ENCODE results near the gene UBQLN1.

DNA sequence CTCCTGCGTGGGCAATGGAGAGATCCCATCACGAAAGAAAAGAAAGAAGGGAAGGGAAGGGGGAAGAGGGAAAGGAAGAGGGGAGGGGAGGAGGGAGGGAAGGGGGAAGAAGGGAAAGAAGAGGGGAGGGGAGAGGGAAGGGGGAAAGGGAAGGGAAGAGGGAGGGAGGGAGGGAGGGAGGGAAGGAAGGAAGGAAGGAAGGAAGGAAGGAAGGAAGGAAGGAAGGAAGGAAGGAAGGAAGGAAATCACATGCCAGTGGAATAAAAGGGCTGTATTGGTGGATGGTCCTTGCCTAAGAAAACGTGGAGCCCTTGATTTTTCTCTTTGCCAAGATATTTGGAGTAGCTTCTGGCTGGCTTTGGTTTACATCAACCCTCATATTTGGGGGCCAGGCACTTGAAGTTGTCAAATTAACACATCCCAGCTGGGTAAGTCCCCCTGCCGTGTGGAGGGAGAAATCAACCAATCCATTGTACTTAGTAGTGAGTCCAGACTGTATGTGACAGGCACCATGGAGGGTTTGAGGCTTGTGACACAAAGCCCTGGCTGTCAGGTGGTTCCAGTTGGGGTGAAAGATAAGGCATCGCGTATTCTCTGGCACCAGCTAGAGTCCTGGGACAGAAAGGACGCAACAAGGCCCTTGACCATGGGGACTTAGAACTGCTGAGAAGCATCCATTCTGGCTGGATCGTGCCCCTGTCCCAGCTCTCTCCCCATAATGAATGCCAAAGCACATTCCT, 61.1 kb downstream of the UBQLN1 start:
- TF ChIP-seq, protein P1, sequence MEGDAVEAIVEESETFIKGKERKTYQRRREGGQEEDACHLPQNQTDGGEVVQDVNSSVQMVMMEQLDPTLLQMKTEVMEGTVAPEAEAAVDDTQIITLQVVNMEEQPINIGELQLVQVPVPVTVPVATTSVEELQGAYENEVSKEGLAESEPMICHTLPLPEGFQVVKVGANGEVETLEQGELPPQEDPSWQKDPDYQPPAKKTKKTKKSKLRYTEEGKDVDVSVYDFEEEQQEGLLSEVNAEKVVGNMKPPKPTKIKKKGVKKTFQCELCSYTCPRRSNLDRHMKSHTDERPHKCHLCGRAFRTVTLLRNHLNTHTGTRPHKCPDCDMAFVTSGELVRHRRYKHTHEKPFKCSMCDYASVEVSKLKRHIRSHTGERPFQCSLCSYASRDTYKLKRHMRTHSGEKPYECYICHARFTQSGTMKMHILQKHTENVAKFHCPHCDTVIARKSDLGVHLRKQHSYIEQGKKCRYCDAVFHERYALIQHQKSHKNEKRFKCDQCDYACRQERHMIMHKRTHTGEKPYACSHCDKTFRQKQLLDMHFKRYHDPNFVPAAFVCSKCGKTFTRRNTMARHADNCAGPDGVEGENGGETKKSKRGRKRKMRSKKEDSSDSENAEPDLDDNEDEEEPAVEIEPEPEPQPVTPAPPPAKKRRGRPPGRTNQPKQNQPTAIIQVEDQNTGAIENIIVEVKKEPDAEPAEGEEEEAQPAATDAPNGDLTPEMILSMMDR (IDR thresholded peaks at IDR 0.05): no peak
- TF ChIP-seq MAX (IDR thresholded peaks at IDR 0.05; ENCODE audit: low read depth) (no peak), FOXM1 (IDR thresholded peaks at IDR 0.05; ENCODE audit: low read depth) (no peak), EZH2phosphoT487 (IDR thresholded peaks at IDR 0.05; ENCODE audit: borderline replicate concordance, low read depth) (no peak), RAD21 (IDR thresholded peaks at IDR 0.05; ENCODE audit: low read length) (no peak), SIN3A (IDR thresholded peaks at IDR 0.05; ENCODE audit: borderline replicate concordance, low read depth, low read length) (no peak)
